Measurements from ENCODE around the gene EXOC7.

The EXOC7 gene

GRCh38 chr17:76138234-76138895, 34.8 kb upstream of the EXOC7 start:
- DNase-seq: no peak

DNA sequence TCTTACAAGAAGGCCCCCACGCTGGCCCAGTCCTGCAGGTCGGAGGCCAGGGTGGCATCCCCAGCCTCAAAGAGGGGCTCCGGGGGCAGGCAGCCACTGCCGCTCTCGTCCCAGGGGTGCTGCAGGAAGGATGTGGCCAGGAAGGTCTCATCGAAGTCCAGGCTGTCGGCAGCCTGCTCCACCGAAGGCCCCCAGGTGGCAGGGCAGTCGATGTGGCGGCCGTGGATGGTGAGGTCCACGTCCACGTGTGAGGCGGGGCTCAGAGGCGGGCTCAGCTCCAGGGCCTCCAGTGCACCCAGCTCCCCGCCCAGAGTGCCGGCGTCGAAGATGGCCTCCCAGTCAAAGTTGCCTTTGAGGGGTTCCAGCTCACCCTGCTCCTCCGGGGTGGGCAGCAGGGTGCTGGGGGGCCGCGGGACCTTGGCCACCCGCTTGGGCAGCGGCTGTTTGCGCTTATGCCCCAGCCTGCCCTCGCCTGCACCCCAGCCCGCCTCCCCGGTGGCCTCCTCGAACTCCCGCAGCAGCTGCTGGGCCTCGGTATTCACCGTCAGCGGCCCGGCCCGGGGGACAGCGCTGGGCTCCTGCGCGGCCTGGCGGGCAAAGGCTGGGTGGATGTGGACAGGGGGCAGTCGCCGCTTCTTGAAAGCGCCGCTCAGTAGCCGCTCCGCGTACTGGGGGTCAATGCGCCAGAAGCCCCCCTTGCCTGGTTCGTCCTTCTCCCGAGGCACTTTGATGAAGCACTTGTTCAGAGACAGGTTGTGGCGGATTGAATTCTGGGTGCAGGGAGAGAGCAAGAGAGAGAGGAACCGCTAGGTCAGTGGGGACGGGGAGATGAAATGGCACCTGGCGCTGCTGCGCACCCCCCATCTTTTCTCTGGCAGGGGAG, 34.0 kb upstream of the EXOC7 start:
- DNase-seq: no peak

DNA sequence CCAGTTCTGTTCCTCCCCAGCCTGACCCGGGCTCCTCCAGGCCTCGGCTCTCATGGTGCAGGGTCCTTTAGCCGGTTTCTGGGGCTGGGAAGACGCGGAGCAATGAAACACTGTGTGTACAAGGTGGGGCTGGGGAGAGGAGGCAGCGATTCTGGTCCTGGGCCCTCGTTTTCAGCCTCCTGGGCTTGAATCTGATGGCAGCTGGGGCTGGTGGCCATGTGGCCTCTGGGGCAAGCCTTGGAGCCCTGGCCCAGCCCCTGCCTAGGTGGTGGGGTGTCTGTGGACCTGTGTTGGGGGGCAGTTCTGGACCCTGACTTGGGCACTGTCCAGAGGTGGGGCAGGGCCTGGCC, 33.4 kb upstream of the EXOC7 start:
- no peak for DNase-seq

DNA sequence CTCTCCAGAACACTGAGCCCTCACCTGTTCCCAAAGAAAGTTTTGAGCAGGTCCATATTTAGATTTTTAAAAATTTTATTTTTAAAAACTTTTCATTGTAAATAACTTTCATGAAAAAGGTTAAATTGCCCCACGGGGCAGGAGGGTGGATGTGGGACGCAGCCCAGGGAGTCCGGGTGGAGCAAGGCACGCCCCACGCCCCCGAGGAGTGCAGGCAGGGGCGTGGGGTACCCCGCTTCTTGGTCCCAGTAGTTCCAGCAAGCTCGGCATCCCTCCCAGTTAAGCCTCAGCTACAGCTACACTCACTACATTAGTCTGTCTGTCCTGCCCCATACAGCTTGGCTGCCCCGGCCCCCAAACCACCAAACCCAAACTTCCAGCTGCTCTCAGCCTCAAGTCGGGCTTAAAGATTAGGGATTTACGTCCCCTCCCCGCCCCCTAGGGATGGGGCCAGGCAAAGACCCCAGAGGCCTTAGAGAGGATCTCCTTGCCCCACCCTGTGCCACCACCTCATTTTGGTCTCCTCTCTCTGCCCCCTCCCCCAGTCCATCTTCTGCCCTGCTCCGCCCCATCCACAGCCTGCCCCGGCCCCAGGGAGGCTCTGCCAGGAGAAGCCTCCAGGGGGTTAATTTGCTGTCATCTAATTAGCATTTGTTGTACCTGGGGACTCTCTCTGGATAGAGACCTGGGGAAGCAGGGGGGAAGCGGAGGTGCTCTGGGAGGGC, 32.9 kb upstream of the EXOC7 start:
- DNase-seq: no peak

- no peak for DNase-seq
Observed at GRCh38 chr17:76135810-76136188, 32.2 kb upstream of the EXOC7 start.

DNA sequence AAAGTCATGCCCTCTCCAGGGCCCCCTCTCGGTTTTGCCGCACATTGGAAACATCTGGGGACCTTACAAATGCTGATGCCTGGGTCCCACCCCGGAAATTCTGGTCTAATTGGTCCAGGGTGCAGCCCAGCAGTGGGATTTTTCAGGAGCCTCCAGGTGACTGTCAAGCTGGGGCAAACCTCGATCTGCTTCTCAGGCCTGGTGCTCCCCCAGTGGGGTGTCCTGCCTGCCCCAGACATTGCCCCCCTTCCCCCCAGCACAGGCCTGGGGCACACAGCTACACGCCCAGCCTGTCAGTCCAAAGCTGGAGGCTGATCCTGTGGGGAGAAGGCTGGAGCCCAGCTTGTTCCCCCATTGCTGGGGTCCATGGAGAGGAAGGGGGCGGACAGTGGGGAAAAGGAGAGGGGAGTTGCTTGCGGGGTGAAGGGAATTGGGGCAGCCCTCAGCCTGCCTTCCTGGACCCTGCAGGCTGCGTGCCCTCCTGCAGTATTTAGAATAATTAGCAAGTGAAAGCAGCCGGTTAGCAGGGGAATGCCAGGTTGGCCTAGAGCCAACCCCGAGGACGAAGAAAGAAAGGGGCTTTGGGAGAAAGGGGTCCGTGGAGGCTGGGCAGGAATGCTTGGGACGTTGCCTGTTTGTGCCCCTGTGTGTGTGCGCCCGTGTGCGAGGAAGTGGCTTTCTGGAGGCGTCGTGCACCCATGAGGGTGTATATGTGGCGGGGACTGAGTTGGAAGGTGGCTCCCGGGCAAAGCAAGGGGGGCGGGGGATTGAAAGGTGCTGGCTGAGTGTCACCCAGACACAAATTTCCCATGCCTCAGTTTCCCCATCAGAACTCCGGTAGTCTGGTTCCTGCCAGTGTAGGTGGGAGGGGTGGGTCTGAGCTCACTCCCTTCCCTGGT, 31.6 kb upstream of the EXOC7 start:
- DNase-seq: no peak

DNA sequence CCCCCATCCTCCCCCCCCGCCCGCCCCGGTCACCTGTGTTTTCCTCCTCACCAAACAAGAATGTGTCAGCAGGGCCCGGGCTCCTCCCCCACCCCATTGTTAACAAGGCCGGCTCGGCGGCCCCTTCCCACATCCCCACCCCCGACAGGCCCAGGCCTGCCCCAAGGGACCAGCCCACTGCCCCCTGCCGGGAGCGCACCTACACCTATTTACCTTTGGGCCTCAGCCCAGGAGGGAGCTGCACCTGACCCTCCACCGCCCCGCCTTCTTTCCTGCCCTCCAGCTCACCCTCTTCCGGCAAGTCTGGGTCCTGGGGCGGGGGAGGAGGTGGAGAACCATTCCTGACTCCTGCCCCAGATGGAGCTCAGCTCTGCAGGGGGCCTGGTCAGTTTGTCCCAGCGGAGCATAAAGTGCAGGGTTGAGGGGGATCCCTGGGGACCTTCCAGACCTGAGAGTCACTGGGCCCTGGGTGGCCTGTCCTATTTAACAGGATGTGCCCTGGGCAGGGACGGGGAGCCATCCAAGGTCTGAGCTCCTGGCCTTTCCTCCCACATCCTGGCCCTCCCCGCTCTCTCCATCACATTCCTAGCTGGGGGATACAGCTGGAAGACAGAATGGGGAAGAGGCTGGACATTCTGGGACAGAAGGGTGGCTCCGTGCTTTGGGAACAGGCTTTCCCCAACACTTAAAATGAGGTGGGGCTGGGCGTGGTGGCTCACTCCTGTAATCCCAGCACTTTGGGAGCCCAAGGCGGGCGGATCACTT, 29.2 kb upstream of the EXOC7 start:
- peak; percentile 89 for DNase-seq

GRCh38 chr17:76131692-76132573, 28.3 kb upstream of the EXOC7 start:
- peak; percentile 62 for DNase-seq

DNA sequence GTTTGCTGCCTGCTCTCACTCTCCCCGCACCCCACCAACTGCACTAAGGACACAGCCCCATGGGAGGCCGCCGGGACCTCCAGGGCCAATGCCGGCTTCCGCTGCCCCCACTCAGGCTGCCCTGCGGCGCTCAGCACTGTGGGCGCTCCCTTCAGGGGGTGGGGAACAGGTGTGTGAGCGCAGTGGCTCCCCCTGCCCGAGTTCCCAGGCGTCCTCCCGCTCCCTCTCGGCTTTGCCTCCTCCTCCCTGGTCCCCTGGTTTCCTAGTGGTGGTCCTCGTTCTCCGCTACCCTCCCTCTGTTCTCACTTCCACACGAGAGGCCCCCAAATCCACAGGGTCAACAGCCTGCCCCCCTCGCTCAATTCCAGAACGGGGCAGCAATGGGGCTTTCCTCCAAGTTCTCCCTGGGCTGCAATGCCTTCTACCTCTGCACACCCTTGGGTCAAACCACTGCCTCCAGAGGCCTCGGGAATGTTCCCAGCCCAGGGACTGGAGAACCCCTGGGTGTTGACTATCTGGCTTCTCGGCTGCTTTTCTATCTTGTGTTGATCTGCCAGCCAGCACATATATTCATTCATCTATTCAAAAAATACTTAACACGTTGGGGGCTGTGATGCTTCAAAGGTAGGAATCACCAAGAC, 27.6 kb upstream of the EXOC7 start:
- DNase-seq: no peak

DNA sequence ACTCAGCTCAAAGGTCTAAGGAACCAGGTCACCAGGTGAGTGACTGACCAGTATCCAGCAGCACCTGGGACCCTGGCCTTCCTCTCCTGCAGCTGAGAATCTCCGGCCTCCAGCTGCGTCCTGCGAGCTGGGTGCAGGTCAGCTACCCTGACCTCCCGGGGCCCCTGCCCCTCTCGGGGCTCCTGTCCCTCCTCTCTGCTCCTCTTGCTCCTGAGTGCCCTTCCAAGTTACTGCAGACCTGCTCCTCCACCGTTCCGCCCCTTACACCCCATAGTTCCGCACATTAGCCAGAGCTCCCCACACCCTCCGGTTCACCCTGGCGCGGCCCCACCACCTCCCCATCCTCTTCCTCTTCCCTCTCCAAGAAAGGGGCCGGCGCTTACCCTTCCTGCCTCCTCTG, 26.9 kb upstream of the EXOC7 start:
- DNase-seq: no peak

- DNase-seq: no peak
Observed at GRCh38 chr17:76125922-76126321, 22.3 kb upstream of the EXOC7 start.

- no peak for DNase-seq
Observed at GRCh38 chr17:76125391-76125675, 21.7 kb upstream of the EXOC7 start.

DNA sequence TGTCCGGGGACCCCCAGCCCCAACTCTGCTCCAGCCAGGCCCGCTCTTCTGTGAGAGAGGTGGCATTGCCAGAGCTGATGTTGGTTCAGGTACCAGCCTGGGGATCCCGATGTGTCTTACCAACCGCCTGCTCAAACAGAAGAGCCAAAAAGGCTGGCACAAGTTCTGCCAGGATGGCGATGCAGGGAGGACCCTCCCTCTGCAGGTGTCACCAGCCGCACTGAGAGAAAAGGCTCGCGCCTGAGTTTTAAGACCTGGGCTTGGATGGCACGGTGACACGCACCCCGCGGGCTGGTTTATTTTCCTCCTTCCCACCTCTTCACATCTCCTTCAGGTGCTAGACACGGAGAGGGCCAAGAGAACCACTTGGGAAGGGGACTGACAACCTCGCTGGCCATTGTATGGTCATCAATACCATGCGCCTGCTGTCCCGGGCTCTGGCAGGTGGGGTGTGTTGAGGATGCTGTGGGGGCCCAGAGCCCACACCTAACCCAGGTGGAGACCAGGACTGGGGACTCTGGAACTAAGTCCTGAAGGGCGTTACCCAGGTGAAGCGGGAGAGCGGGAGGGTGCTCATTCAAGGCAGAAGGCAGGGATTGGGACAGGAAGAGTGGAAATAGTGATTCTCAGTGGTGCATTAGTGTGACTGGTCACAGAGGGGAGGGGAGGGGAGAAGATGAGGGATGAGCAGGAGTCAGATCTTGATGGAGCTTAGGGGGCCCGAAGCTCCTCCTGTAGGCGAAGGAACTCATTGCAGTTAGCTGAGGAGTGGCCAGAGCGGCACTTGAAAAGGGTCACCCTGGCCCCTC, 21.2 kb upstream of the EXOC7 start:
- DNase-seq: no peak

DNA sequence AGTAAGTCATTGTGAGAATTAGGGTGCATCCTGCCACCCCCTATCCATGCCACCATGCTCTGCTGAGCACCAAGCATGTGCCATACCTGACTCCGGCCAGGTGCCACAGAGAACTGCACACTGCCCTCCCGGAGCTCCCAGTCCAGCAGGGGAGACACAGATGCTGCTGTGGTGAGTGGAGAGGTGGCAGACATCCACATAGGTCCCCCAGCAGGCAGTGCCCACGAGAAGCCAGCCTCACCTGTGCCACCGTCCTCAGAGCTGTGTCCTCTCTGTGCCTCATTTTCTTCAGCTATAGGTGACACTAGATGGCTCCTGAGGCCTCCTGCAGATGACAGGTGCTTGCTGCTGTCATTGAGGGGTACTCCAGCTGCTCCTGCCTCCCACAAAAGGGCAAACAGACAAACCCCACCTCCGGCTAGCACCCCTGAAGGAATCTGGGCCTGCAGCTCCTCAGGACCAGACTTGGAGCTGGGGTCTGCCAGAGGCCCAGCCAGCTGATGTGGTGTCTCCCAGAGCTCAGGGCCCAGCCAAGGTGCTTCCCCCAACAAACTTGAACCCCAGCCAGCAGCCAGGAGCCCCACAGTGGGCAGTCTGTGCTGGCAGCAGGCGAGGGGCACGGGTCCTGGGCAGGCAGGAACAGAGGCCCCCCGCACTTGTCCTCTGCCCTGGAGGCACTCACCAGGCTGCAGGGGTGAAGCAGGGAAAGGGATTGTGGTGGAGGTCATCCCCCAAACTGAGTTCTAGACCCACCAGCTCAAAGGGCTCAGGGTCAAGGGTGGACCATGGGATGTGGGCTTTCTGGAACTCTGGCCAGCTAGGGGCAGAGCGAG, 20.4 kb upstream of the EXOC7 start:
- DNase-seq: no peak

GRCh38 chr17:76123191-76123499, 19.6 kb upstream of the EXOC7 start:
- DNase-seq: no peak

DNA sequence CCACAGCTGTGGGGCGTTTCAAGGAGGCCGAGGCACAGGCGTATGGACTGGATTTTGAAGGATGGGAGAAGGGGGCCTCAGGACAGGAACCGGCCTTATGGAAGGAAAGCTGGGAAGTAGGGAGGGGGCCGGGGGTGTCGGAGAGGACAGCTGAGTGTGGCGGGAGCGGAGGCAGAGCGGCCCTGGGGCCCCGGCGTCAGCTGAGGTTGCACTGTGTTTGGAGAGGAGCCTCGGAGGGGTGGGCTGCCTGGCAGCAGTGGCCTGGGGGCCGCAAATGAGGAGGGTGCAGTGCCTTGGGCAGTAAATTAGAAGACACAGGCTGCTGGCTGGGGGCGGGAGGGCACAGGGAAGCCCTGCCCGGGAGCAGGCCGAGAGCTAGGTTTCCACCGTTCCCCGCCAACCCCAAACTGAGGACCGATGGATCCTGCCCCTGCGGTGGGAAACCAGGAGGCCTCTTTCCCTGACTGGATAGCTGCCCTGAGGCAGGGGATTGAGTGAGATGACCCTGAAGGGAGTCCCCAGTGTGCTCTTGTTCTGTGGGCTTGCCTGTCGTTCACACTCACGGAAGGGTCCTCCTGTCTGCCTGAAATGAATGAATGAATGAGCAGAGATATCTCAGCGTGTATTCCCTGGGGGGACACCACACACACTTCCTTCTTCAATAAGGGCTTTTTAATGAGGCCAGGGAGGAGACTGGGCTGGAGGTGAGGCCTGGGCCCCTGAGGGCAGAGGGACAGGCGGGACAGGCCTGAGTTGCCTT, 19.0 kb upstream of the EXOC7 start:
- no peak for DNase-seq

DNA sequence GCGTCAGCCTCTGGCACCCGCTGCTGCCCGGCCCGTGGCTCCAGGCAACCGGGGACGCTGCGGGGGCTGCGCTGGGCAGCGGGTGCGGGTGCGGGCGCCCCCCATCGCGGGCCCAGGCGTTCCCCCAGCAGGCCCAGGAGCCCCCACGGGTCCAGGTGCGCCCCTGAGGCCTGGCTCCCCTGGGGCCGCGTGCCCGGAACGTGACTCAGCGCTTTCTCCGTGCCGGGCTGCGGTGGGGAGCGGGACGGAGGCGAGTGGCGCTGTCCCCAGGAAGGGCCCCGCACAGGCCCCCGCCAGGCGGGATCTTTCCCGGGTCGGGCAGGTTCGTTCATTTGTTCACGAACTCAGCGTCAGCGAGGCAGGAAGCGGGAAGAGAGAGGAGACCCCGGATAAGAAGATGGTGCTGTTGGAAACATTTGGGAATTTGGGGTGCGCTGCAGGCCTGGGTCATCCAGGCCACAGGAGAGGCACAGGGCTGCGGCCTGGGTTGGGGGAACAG, 18.4 kb upstream of the EXOC7 start:
- no peak for DNase-seq

GRCh38 chr17:76120658-76121008, 17.0 kb upstream of the EXOC7 start:
- DNase-seq: no peak
